Smooth muscle cell (in vitro differentiated cells): ENCODE data around the gene SLAMF6. TPM values are rescaled to one million over a fixed set of nuclear protein-coding genes. Genes with fewer than 3 reads are reported as not detected.

Source experiments
- DNase-seq: peaks from one replicate; lab custom pipeline; 2025; ENCODE audit not compliant: unreplicated experiment; lab: John Stamatoyannopoulos, UW
- H2AFZ ChIP-seq: fragments of 200-600 bp; sonication (generic); 2 replicates; pipeline ENCODE4 v1.6.0; 2016; ENCODE audit warnings: antibody characterized with exemption, low read depth, mild to moderate bottlenecking
- H3F3A ChIP-seq: fragments of 200-600 bp; sonication (generic); 2 replicates; pipeline ENCODE4 v1.6.0; 2017; ENCODE audit warnings: antibody characterized with exemption, low read depth
- H3K27ac ChIP-seq: fragments of 200-600 bp; sonication (generic); 2 replicates; pipeline ENCODE4 v1.5.1; 2016; ENCODE audit warnings: low read depth, mild to moderate bottlenecking
- H3K27me3 ChIP-seq: fragments of 200-600 bp; sonication (generic); 2 replicates; pipeline ENCODE4 v1.6.1; 2016; ENCODE audit warnings: low read depth, mild to moderate bottlenecking
- H3K36me3 ChIP-seq: fragments of 200-600 bp; sonication (generic); 2 replicates; pipeline ENCODE4 v1.5.1; 2016; ENCODE audit warnings: low read depth
- H3K4me1 ChIP-seq: fragments of 200-600 bp; sonication (generic); 2 replicates; pipeline ENCODE4 v1.5.1; 2016; ENCODE audit warnings: low read depth
- H3K4me2 ChIP-seq: fragments of 200-600 bp; sonication (generic); 2 replicates; pipeline ENCODE4 v1.6.0; 2016; ENCODE audit warnings: mild to moderate bottlenecking
- H3K4me3 ChIP-seq: fragments of 200-600 bp; sonication (generic); 2 replicates; pipeline ENCODE4 v1.5.1; 2016; ENCODE audit warnings: mild to moderate bottlenecking
- H3K79me2 ChIP-seq: fragments of 200-600 bp; sonication (generic); 2 replicates; pipeline ENCODE4 v1.6.0; 2016; ENCODE audit warnings: low read depth, mild to moderate bottlenecking
- H3K9ac ChIP-seq: fragments of 200-600 bp; sonication (generic); 2 replicates; pipeline ENCODE4 v1.6.0; 2016; ENCODE audit warnings: low read depth
- H3K9me3 ChIP-seq: fragments of 200-600 bp; sonication (generic); replicated peaks from 2 replicates; pipeline ENCODE4 v1.5.1; 2016; ENCODE audit warnings: low read depth
- H4K20me1 ChIP-seq: fragments of 200-600 bp; sonication (generic); 2 replicates; pipeline ENCODE4 v1.6.0; 2016; ENCODE audit warnings: low read depth
- CTCF ChIP-seq: fragments of 200-600 bp; sonication (generic); IDR thresholded peaks from 2 replicates; pipeline ENCODE4 v1.5.1; 2017; ENCODE audit warnings: borderline replicate concordance, mild to moderate bottlenecking, antibody characterized with exemption; ENCODE audit not compliant: insufficient read depth, poor library complexity, severe bottlenecking
- WGBS: methylation state at CpG from one replicate; pipeline ENCODE4 v1.1.7; 2016; ENCODE audit warnings: low lambda C conversion rate; 5-methylcytosine and 5-hydroxymethylcytosine counted together
- polyA plus RNA-seq: library from polyadenylated mRNA; unstranded; fragments of >200 nt; fragmentation: Nextera tagmentation; extraction: Ambion mirVana; gene quantifications from 2 replicates; pipeline ENCODE4 v1.2.1, GENCODE V29; 2016
- total RNA-seq: library from RNA; depleted of rRNA; stranded (reverse); fragments of >200 nt; gene quantifications from 2 replicates; pipeline ENCODE4 v1.2.3, GENCODE V29; 2014

Gene SLAMF6
- total and polyA plus RNA-seq, 2 experiments from 2014 or later: not detected

- no peak overlapping the region for H3K27ac ChIP-seq
- no peaks in the 10 kb centered on the region for H3F3A ChIP-seq
- 76% methylated on average over 5 of the region's 5 CpGs for WGBS
- no peaks in the 10 kb centered on the region for H4K20me1 ChIP-seq
- H3K4me1 ChIP-seq: no peaks in the 10 kb centered on the region
- no peak overlapping the region for H3K4me2 ChIP-seq
- no peak overlapping the region for H2AFZ ChIP-seq
- DNase-seq: no peak
- H3K36me3 ChIP-seq: no peaks in the 10 kb centered on the region
- no peak for TF ChIP-seq CTCF
- no peaks in the 10 kb centered on the region for H3K9me3 ChIP-seq
- no peak overlapping the region for H3K4me3 ChIP-seq
- H3K27me3 ChIP-seq: no peaks in the 10 kb centered on the region
- H3K79me2 ChIP-seq: no peaks in the 10 kb centered on the region
- no peak overlapping the region for H3K9ac ChIP-seq
These were observed 26.1 kb upstream of the SLAMF6 start for GRCh38 chr1:160548960-160549664.

GRCh38 chr1:160548183-160548582, 25.1 kb upstream of the SLAMF6 start:
- Histone ChIP-seq H3F3A (no peaks in the 10 kb centered on the region), H2AFZ (no peak overlapping the region), H3K9ac (no peak overlapping the region), H3K4me3 (no peak overlapping the region), H3K4me2 (no peak overlapping the region), H3K9me3 (no peaks in the 10 kb centered on the region), H3K4me1 (no peaks in the 10 kb centered on the region), H3K36me3 (no peaks in the 10 kb centered on the region), H3K79me2 (no peaks in the 10 kb centered on the region), H4K20me1 (no peaks in the 10 kb centered on the region), H3K27me3 (no peaks in the 10 kb centered on the region), H3K27ac (no peak overlapping the region)
- no peak for DNase-seq
- no peak for TF ChIP-seq CTCF
- WGBS: 98% methylated on average over 3 of the region's 3 CpGs

- no peak overlapping the region for H3K4me2 ChIP-seq
- H3K9ac ChIP-seq: no peak overlapping the region
- no peaks in the 10 kb centered on the region for H3K27me3 ChIP-seq
- no peak overlapping the region for H3K4me3 ChIP-seq
- H4K20me1 ChIP-seq: no peaks in the 10 kb centered on the region
- no peak for TF ChIP-seq CTCF
- H3K36me3 ChIP-seq: no peaks in the 10 kb centered on the region
- no peaks in the 10 kb centered on the region for H3K9me3 ChIP-seq
- H3K79me2 ChIP-seq: no peaks in the 10 kb centered on the region
- no peak overlapping the region for H3K27ac ChIP-seq
- WGBS: 88% methylated on average over 4 of the region's 4 CpGs
- no peak overlapping the region for H2AFZ ChIP-seq
- peaks cover under 1% of the 10 kb centered on the region for H3K4me1 ChIP-seq
- DNase-seq: no peak
- H3F3A ChIP-seq: no peaks in the 10 kb centered on the region
These were observed 24.4 kb upstream of the SLAMF6 start for GRCh38 chr1:160547422-160547821.

- no peaks in the 10 kb centered on the region for H3K36me3 ChIP-seq
- peaks cover 5% of the 10 kb centered on the region for H3K4me1 ChIP-seq
- DNase-seq: no peak
- H3K27me3 ChIP-seq: no peaks in the 10 kb centered on the region
- H4K20me1 ChIP-seq: no peaks in the 10 kb centered on the region
- no peaks in the 10 kb centered on the region for H3F3A ChIP-seq
- H3K4me3 ChIP-seq: no peak overlapping the region
- H3K27ac ChIP-seq: no peak overlapping the region
- H3K4me2 ChIP-seq: no peak overlapping the region
- no peak overlapping the region for H2AFZ ChIP-seq
- TF ChIP-seq CTCF: no peak
- no peaks in the 10 kb centered on the region for H3K9me3 ChIP-seq
- no peak overlapping the region for H3K9ac ChIP-seq
- 89% methylated on average over 2 of the region's 2 CpGs for WGBS
- H3K79me2 ChIP-seq: no peaks in the 10 kb centered on the region
These were observed 23.9 kb upstream of the SLAMF6 start for GRCh38 chr1:160546942-160547341.
